GM18511 (cell line): Measurements from ENCODE around the gene EPHA2.
"Not testable (repeated sequence)": the region's sequence is repeated elsewhere in the genome, so short reads cannot be mapped to it uniquely, and the experiment has no call there.

Experiments used
- ATAC-seq: cut with Tn5 transposase; IDR thresholded peaks from one replicate; pipeline ENCODE4 v1.9.1; 2021; ENCODE audit warnings: mild to moderate bottlenecking, moderate library complexity; ENCODE audit not compliant: unreplicated experiment

The EPHA2 gene

GRCh38 chr1:16122350-16122881, 33.5 kb downstream of the EPHA2 start:
- ATAC-seq: no peak

DNA sequence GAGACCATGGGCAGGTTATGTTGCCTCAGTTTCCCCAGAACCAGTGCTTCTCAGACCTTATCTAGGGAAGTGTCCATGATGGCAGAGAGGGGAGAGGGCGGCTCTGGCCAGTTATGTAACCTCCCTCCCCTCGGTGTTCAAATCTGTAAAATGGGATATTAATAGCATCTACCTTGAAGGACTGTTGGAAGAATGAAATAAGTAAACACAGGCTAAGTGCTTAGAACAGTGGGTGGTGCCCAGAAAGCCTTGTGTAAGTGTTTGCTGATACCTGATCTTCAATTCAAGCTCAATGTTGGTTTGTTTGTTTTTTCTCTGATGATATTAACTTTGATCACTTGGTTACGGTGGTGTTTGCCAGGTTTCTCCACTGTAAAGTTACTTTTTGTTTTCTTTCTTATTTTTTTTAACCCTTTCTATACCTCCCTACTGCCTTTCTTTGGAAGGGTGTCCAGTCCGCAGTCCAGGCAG, 34.9 kb downstream of the EPHA2 start:
- ATAC-seq: no peak

DNA sequence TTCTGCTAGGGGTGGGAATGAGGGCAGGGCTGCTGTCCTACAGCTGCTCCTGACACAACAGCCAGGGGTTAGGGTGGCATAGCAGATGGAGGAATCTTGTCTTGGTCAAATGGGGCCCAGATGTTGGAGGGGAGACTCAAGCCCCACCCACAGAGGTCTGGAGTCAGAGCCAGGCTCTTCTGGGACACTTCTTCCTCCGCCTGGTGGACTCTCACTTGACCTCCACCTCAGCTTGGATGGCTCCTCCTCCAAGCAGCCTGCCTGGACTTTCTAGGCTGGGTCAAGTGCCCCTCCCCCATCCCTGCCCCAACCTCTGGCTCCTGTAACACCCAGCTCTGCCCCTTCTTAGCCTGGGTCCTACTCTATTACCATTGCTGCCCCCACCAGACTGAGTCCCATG, 35.5 kb downstream of the EPHA2 start:
- no peak for ATAC-seq

DNA sequence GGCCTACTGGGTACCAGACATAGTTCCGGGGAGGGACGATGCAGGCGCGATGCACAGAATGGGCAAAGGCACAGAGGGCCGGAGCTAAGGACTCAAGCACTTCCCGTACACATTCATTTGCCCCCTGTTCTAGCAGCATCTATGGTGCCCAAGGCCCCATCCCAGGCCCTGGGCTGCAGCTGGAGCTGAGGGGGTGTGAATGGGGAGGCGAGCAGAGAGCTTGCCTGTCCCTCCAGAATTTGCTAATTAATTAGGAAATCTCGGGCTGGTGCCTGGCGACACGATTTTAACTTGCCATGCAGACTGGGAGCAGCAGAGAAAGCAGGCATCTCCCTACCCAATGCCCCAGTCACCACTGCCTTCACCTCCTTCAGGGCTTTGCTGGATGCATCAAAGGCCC, 35.9 kb downstream of the EPHA2 start:
- no peak for ATAC-seq

- ATAC-seq: no peak
Observed at GRCh38 chr1:16119504-16119903, 36.4 kb downstream of the EPHA2 start.

DNA sequence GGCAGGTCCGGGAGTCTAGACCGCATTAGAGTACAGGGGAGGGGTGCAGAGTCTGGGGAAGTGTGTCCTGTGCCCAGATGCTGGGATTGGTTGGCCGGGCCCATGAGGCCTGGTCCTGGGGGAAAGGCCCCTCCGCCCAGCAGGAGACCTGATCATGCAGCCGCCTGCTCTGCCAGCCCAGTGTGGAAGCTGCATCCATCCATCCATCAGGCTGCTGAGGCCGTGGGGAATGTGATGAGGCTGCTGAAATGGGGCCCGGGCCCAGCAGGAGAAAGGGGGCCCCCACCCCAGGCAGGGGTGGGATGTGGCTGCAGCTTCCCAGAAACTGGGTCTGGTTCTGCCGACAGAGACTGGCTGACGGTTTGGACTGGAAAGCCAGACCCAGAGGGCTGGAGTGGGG, 37.2 kb downstream of the EPHA2 start:
- ATAC-seq: no peak

GRCh38 chr1:16117936-16118335, 37.9 kb downstream of the EPHA2 start:
- no peak for ATAC-seq

GRCh38 chr1:16117369-16117768, 38.5 kb downstream of the EPHA2 start:
- no peak for ATAC-seq

DNA sequence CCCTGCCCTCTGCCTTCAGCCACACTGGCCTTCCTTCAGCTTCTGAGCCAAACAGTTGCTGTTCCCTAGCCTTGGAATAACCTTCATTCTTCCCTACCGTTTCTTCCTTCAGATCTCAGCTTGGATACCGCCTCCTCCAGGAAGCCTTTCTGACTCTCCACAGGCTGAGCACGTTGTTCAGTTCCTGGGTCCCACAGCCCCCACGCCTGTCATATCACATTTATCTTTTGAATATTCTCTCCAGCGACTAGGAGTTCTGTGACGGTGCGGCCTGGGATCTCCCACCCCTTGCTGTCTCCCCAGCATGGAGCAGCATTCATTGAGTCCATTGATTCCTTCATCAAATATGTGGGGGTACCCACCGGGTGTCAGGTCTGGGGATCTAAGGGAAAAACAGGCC, 39.2 kb downstream of the EPHA2 start:
- ATAC-seq: no peak

DNA sequence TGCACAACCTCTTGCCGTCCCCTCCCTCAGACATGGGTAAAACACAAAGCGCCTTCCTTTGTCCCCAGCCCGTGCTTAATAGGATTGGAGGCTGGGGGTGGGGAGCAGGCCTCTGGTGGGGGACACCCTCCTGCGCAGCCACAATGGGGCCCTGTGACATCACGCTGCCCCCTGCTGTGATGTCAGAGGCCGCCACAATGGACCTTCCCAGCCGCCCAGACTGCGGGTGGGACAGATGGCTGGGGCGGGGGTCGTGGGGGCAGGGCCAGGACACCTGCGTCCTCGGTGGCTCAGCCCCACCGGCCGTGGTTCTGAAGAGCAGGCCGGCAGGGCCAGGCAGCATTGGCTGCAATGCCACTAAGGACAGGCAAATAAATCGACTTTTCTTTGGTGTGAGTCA, 39.9 kb downstream of the EPHA2 start:
- no peak for ATAC-seq

GRCh38 chr1:16115468-16115983, 40.3 kb downstream of the EPHA2 start:
- no peak for ATAC-seq

DNA sequence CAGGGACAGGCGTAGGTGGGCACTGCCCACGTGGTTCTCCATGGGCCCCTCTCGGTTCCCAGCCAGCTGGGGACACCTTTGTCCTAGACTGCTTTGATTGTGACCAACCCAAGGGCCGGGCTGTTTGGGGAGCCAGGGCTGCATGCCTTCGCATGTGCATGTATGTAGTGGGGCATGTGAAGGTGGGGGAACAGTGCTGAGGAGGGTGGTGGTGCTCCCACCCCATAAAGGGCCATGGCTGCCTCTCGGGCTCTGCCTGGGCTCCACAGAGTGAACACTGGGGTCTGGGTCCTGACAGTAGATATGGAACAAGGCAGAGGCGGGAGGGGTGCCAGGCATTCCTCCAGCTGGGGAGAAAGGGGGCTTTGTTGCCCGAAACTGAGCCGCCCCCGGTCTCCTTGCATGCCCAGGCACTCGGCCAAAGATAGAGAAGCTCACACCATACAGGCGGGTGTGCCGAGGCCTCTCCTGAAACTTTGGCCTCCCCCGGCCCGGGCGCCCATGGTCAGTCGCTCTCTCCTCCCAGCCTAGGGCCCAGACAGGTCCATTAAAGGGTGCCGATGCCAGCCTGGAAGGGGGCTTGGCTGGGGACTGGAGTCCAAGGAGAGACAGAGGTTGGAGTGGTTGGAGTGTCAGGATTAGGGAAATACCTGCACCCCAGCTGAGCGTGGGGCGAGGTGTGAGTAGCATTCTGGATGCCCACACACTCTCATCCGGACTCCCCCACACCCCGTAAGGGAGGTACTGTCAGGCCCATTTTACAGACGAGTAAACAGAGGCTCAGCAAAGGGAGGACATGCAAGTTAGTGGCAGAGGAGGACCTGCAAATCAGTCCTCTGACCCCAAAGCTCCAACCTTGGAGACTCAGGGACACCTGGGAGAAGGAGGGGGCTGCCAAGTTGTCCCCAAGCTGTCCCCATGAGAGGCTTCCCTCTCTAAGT, 41.1 kb downstream of the EPHA2 start:
- no peak for ATAC-seq

DNA sequence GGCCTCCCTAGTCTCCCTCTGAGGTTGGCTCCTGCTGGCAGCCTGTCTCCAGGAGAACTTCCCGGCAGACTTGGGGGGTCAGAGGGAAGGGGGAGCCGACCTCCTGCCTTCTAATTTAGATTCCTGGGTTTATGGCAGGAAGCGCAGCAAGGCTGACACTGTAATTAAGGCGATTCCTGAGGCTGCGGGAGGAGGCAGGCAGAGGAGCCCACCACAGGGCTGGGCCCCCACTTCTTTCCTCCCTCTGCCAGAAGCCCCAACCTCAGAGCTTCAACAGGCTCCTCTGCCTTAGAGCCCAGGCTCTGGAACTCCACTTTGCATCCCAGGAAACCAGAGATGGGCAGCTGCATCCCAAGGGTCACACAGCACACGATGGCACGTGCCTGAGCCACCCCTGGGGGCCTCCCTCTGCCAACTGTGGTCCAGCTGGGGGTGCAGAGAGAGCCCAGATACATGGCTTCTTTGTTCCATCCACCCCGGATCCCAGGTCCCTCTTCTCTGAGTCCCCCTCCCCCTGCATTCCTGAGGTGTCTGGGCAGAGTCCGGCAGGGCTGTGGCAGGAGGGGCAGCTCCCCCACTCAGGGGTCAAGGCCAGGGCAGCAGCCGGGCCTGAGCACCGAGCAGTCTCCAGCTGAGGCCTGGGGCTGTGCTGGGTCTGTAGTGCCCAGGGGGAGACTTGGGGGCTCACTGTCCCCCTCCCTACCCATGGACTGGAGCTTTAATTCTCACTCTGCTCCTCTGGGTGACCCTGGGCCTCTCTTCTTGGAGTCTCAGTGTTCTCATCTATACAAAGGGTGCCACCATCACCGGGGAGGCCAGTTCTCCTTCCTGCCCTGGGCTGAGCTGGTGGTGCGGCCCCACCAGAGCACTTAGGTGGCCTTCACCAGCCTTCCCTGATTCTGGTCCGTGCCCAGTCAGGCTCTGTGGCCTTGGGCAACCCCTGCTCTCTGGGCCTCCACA, 43.0 kb downstream of the EPHA2 start:
- no peak for ATAC-seq

- ATAC-seq: no peak
Observed at GRCh38 chr1:16111771-16112595, 43.9 kb downstream of the EPHA2 start.

DNA sequence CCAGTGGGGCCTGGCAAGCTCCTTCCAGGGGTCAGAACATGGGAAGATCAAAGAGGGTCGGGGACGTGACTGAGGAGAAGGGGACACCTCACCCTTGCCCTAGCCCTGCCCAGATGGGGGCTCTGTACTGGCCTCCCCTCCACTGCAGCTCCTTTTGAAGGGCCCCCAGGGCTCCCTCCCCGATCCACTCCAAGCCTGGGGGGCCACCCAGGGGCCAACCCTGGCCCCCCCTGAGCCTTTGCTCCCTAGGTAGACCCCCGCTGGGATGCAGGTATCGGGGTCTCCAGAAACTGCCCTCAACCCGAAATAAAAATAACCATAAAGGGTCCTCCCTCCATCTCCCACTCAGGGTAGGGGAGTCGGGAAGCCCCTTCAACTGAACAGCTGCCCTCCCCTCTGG, 45.0 kb downstream of the EPHA2 start:
- ATAC-seq: no peak

GRCh38 chr1:16110456-16110855, 45.4 kb downstream of the EPHA2 start:
- no peak for ATAC-seq

GRCh38 chr1:16109571-16109970, 46.3 kb downstream of the EPHA2 start:
- no peak for ATAC-seq

GRCh38 chr1:16107039-16107438, 48.8 kb downstream of the EPHA2 start:
- ATAC-seq: not testable (repeated sequence)

GRCh38 chr1:16101623-16102022, 54.2 kb downstream of the EPHA2 start:
- no peak for ATAC-seq

GRCh38 chr1:16099412-16099811, 56.5 kb downstream of the EPHA2 start:
- ATAC-seq: no peak
